NB4 (cell line): ENCODE results near the gene ACP7.

Source experiments
- MYC ChIP-seq: IDR thresholded peaks from 2 replicates; pipeline ENCODE4 v1.6.1; 2011; ENCODE audit warnings: low read depth, low read length
- POLR2A ChIP-seq: IDR thresholded peaks from 2 replicates; pipeline ENCODE4 v1.6.1; 2011; ENCODE audit warnings: mild to moderate bottlenecking; ENCODE audit not compliant: insufficient read length; ENCODE audit errors: extremely low read depth
- TF ChIP-seq, protein P1 (sequence below): IDR thresholded peaks from one replicate; pipeline ENCODE4 v1.5.1; 2012; ENCODE audit warnings: low read depth, low read length
- TF ChIP-seq, protein P2 (sequence below): IDR thresholded peaks from 2 replicates; pipeline ENCODE4 v1.6.1; 2011; ENCODE audit warnings: low read depth, low read length

- TF ChIP-seq, protein P1, sequence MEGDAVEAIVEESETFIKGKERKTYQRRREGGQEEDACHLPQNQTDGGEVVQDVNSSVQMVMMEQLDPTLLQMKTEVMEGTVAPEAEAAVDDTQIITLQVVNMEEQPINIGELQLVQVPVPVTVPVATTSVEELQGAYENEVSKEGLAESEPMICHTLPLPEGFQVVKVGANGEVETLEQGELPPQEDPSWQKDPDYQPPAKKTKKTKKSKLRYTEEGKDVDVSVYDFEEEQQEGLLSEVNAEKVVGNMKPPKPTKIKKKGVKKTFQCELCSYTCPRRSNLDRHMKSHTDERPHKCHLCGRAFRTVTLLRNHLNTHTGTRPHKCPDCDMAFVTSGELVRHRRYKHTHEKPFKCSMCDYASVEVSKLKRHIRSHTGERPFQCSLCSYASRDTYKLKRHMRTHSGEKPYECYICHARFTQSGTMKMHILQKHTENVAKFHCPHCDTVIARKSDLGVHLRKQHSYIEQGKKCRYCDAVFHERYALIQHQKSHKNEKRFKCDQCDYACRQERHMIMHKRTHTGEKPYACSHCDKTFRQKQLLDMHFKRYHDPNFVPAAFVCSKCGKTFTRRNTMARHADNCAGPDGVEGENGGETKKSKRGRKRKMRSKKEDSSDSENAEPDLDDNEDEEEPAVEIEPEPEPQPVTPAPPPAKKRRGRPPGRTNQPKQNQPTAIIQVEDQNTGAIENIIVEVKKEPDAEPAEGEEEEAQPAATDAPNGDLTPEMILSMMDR = no peak
- TF ChIP-seq POLR2A (no peak), MYC (no peak)
- TF ChIP-seq, protein P2, sequence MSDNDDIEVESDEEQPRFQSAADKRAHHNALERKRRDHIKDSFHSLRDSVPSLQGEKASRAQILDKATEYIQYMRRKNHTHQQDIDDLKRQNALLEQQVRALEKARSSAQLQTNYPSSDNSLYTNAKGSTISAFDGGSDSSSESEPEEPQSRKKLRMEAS = no peak
These were observed 58.5 kb downstream of the ACP7 start for GRCh38 chr19:39142630-39143029.
